ENCODE measurements around the gene ELL2. TPM values are rescaled to one million over a fixed set of nuclear protein-coding genes. Genes with fewer than 3 reads are reported as not detected.

The ELL2 gene
- total and polyA plus RNA-seq, 9 of the 15 experiments (the other 6 are each of a cell fraction or from before 2014, with no cell fraction given) = 4.3 to 18.3 (median 14.5) TPM

DNA sequence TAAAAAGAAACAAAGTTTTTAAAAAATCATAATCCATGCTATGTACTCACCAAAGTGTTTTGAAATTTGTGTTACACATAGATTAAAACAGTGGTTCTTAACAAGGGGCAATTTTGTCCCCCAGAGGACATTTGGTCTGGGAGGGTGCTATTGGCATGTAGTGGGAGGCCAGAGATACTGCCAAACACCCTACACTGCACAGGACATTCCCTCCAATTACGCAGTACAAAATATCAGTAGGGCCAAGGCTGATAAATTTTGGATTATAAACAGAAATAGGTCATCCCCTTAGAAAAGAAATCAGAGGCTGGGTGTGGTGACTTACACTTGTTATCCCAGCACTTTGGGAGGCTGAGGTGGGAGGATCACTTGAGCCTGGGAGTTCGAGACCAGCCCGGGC lies 38.9 kb downstream of the ELL2 start:
- H3K4me2 ChIP-seq (ENCODE audit: insufficient read depth, low read length) = no peak overlapping the region
- H3K4me3 ChIP-seq = no peak overlapping the region
- 69% methylated on average over 3 of the region's 3 CpGs for WGBS (ENCODE audit: insufficient coverage, low coverage, missing lambda C conversion rate)
- H3K36me3 ChIP-seq (ENCODE audit: control insufficient read depth, insufficient read depth, low read length) = no peaks in the 10 kb centered on the region
- no peak overlapping the region for H2AFZ ChIP-seq (ENCODE audit: low read depth, low read length)
- H3K9me3 ChIP-seq (replicated peaks; ENCODE audit: control insufficient read depth, insufficient read depth, low read depth, low read length) = no peaks in the 10 kb centered on the region
- no TSS peak for BruUV-seq (replicated peaks)
- ChIA-PET CTCF (ENCODE audit: low intra/inter-chr PET ratio) (no interaction called here), POLR2A (interaction anchor here (0.9 to 2.4 kb wide), 4 partner anchors 9 to 41 kb away, joined by 3 to 12 read pairs (median 4); no protein-coding TSS in a partner anchor)
- ATAC-seq (no peak), FAIRE-seq (no peak), DNase-seq (ENCODE audit: extremely low read depth in 1 of 4, low spot score in 3 of 4) (no peak)
- no peaks in the 10 kb centered on the region for H3K9me1 ChIP-seq (ENCODE audit: control insufficient read depth, insufficient read depth, low read length)
- intact Hi-C loops (cut with micrococcal nuclease) = no loop called here
- H3K9ac ChIP-seq (ENCODE audit: insufficient read depth in 1 of 2, low read depth in 2 of 2, low read length in 2 of 2) = no peak overlapping the region
- no peaks in the 10 kb centered on the region for H3K27me3 ChIP-seq (ENCODE audit: control insufficient read depth in 2 of 2, insufficient read depth in 2 of 2, low read length in 2 of 2)
- H4K20me1 ChIP-seq (replicated peaks; ENCODE audit: control insufficient read depth, insufficient read depth, low read length) = no peaks in the 10 kb centered on the region
- in situ Hi-C loops (cut with MboI) = no loop called here
- H3K79me2 ChIP-seq (ENCODE audit: control insufficient read depth, insufficient read depth, low read length) = peaks cover 20% of the 10 kb centered on the region; the same call in 2 of the 3 replicates
- peaks cover 0 to 39% of the 10 kb centered on the region in 2 experiments for H3K4me1 ChIP-seq (replicated peaks in 1 of 2; ENCODE audit: control insufficient read depth in 2 of 2, insufficient read depth in 2 of 2, low read length in 2 of 2)
- no peak overlapping the region for H3K27ac ChIP-seq (ENCODE audit: extremely low read depth, low read depth, low read length)
- TF ChIP-seq ZNF431 (CRISPR knock-in tag; IDR thresholded peaks at IDR 0.05) (no peak), ZNF586 (CRISPR knock-in tag; conservative IDR thresholded peaks at IDR 0.05) (no peak), CBFB (CRISPR knock-in tag; IDR thresholded peaks at IDR 0.05) (no peak), KDM5B (IDR thresholded peaks at IDR 0.05; ENCODE audit: insufficient replicate concordance, low read depth, low read length) (no peak), ZNF121 (CRISPR knock-in tag; conservative IDR thresholded peaks at IDR 0.05) (no peak), FOXM1 (IDR thresholded peaks at IDR 0.05; ENCODE audit: low read depth) (no peak), FOXM1 (CRISPR knock-in tag; IDR thresholded peaks at IDR 0.05; ENCODE audit: low read depth) (no peak), ZNF696 (CRISPR knock-in tag; conservative IDR thresholded peaks at IDR 0.05) (no peak), STAG1 (CRISPR knock-in tag; IDR thresholded peaks at IDR 0.05; ENCODE audit: borderline replicate concordance) (no peak), IRF2 (CRISPR knock-in tag; IDR thresholded peaks at IDR 0.05) (no peak)
- TF ChIP-seq, protein P1, sequence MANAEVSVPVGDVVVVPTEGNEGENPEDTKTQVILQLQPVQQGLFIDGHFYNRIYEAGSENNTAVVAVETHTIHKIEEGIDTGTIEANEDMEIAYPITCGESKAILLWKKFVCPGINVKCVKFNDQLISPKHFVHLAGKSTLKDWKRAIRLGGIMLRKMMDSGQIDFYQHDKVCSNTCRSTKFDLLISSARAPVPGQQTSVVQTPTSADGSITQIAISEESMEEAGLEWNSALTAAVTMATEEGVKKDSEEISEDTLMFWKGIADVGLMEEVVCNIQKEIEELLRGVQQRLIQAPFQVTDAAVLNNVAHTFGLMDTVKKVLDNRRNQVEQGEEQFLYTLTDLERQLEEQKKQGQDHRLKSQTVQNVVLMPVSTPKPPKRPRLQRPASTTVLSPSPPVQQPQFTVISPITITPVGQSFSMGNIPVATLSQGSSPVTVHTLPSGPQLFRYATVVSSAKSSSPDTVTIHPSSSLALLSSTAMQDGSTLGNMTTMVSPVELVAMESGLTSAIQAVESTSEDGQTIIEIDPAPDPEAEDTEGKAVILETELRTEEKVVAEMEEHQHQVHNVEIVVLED (CRISPR knock-in tag; IDR thresholded peaks at IDR 0.05) = no peak
- TF ChIP-seq, protein P2, sequence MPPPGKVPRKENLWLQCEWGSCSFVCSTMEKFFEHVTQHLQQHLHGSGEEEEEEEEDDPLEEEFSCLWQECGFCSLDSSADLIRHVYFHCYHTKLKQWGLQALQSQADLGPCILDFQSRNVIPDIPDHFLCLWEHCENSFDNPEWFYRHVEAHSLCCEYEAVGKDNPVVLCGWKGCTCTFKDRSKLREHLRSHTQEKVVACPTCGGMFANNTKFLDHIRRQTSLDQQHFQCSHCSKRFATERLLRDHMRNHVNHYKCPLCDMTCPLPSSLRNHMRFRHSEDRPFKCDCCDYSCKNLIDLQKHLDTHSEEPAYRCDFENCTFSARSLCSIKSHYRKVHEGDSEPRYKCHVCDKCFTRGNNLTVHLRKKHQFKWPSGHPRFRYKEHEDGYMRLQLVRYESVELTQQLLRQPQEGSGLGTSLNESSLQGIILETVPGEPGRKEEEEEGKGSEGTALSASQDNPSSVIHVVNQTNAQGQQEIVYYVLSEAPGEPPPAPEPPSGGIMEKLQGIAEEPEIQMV (tag; conservative IDR thresholded peaks at IDR 0.05; ENCODE audit: low read depth) = no peak
- TF ChIP-seq, protein P3, sequence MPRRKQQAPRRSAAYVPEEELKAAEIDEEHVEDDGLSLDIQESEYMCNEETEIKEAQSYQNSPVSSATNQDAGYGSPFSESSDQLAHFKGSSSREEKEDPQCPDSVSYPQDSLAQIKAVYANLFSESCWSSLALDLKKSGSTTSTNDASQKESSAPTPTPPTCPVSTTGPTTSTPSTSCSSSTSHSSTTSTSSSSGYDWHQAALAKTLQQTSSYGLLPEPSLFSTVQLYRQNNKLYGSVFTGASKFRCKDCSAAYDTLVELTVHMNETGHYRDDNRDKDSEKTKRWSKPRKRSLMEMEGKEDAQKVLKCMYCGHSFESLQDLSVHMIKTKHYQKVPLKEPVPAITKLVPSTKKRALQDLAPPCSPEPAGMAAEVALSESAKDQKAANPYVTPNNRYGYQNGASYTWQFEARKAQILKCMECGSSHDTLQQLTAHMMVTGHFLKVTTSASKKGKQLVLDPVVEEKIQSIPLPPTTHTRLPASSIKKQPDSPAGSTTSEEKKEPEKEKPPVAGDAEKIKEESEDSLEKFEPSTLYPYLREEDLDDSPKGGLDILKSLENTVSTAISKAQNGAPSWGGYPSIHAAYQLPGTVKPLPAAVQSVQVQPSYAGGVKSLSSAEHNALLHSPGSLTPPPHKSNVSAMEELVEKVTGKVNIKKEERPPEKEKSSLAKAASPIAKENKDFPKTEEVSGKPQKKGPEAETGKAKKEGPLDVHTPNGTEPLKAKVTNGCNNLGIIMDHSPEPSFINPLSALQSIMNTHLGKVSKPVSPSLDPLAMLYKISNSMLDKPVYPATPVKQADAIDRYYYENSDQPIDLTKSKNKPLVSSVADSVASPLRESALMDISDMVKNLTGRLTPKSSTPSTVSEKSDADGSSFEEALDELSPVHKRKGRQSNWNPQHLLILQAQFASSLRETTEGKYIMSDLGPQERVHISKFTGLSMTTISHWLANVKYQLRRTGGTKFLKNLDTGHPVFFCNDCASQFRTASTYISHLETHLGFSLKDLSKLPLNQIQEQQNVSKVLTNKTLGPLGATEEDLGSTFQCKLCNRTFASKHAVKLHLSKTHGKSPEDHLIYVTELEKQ (CRISPR knock-in tag; IDR thresholded peaks at IDR 0.05) = no peak

Measured in K562 (cell line).